HepG2 (cell line): Measurements from ENCODE around the gene GNG13. TPM values are rescaled to one million over a fixed set of nuclear protein-coding genes. Genes with fewer than 3 reads are reported as not detected.
A peak's percentile ranks its signal among the peaks of the same experiment; 100 is the strongest.

Source experiments
- AKAP8 ChIP-seq: sonication (generic); formaldehyde crosslinking; IDR thresholded peaks from 2 replicates; pipeline ENCODE4 v1.5.1; 2020; ENCODE audit warnings: mild to moderate bottlenecking, missing genetic modification reagents
- ATF7-NPFF ChIP-seq: sonication (generic); formaldehyde crosslinking; IDR thresholded peaks from 2 replicates; pipeline ENCODE4 v1.8.1; 2023; ENCODE audit warnings: mild to moderate bottlenecking, low read depth, missing genetic modification reagents, moderate library complexity
- CEBPB ChIP-seq: IDR thresholded peaks from 2 replicates; pipeline ENCODE4 v1.6.1; 2011; ENCODE audit warnings: low read depth, low read length, improper control_type of control experiment, borderline replicate concordance
- MAF1 ChIP-seq: sonication (generic); formaldehyde crosslinking; IDR thresholded peaks from 2 replicates; pipeline ENCODE4 v1.5.0; 2020; ENCODE audit warnings: missing genetic modification reagents, borderline replicate concordance
- MBD4 ChIP-seq: IDR thresholded peaks from 2 replicates; pipeline ENCODE4 v1.6.1; 2012; ENCODE audit warnings: low read length, inconsistent platforms, borderline replicate concordance
- PHF8 ChIP-seq: sonication (generic); formaldehyde crosslinking; IDR thresholded peaks from 2 replicates; pipeline ENCODE4 v1.5.0; 2020; ENCODE audit warnings: missing genetic modification reagents
- PREB ChIP-seq: sonication (generic); formaldehyde crosslinking; IDR thresholded peaks from 2 replicates; pipeline ENCODE4 v1.4.0; 2020; ENCODE audit warnings: missing genetic modification reagents
- PRPF4 ChIP-seq: fragments of 200-400 bp; formaldehyde crosslinking; IDR thresholded peaks from 2 replicates; pipeline ENCODE4 v1.6.1; 2016; ENCODE audit warnings: low read length, low read depth; ENCODE audit not compliant: poor library complexity, severe bottlenecking
- RBM39 ChIP-seq: fragments of 200-400 bp; formaldehyde crosslinking; IDR thresholded peaks from one replicate; pipeline ENCODE4 v1.6.1; 2018; ENCODE audit warnings: antibody characterized with exemption, mild to moderate bottlenecking, low read depth, low read length; ENCODE audit not compliant: poor library complexity, severe bottlenecking
- REPIN1 ChIP-seq: sonication (generic); formaldehyde crosslinking; IDR thresholded peaks from 2 replicates; pipeline ENCODE4 v1.8.0; 2022; ENCODE audit warnings: missing genetic modification reagents, low read depth, mild to moderate bottlenecking, borderline replicate concordance
- SIN3A ChIP-seq: IDR thresholded peaks from 2 replicates; pipeline ENCODE4 v1.6.1; 2011; ENCODE audit warnings: low read depth, mild to moderate bottlenecking, control low read depth, low read length, borderline replicate concordance
- SP5 ChIP-seq: IDR thresholded peaks from 2 replicates; pipeline ENCODE4 v1.6.1; 2016; ENCODE audit warnings: low read depth, borderline replicate concordance
- TCF12 ChIP-seq, 2 experiments: fragments of 450-650 bp in 1 of 2; sonication (generic) in 1 of 2; formaldehyde crosslinking in 1 of 2; IDR thresholded peaks; 2 replicates each; pipeline versions ENCODE4 v1.6.1 to v1.8.0; 2017 to 2022; ENCODE audit warnings: antibody characterized with exemption in 1 of 2, mild to moderate bottlenecking in 1 of 2, missing genetic modification reagents in 1 of 2, moderate library complexity in 1 of 2
- TFE3 ChIP-seq: IDR thresholded peaks from 2 replicates; pipeline ENCODE4 v1.6.1; 2016
- ZNF205 ChIP-seq: IDR thresholded peaks from 2 replicates; pipeline ENCODE4 v1.6.1; 2018; ENCODE audit warnings: missing biosample characterization, missing genetic modification reagents
- ZNF281 ChIP-seq: sonication (generic); formaldehyde crosslinking; IDR thresholded peaks from 2 replicates; pipeline ENCODE4 v1.4.0; 2020; ENCODE audit warnings: missing genetic modification reagents, borderline replicate concordance
- ZNF350 ChIP-seq: sonication (generic); formaldehyde crosslinking; IDR thresholded peaks from 2 replicates; pipeline ENCODE4 v1.4.0; 2020; ENCODE audit warnings: mild to moderate bottlenecking, low read depth, missing genetic modification reagents, borderline replicate concordance
- ZNF564 ChIP-seq: sonication (generic); formaldehyde crosslinking; IDR thresholded peaks from 2 replicates; pipeline ENCODE4 v1.8.1; 2023; ENCODE audit warnings: mild to moderate bottlenecking, missing genetic modification reagents
- ZNF75D ChIP-seq: sonication (generic); formaldehyde crosslinking; IDR thresholded peaks from 2 replicates; pipeline ENCODE4 v1.8.1; 2023; ENCODE audit warnings: missing genetic modification reagents, mild to moderate bottlenecking, borderline replicate concordance
- ZNF761 ChIP-seq: sonication (generic); formaldehyde crosslinking; conservative IDR thresholded peaks from 2 replicates; pipeline ENCODE4 v1.4.0; 2020; ENCODE audit warnings: mild to moderate bottlenecking, missing genetic modification reagents
- ZNF776 ChIP-seq: sonication (generic); formaldehyde crosslinking; IDR thresholded peaks from 2 replicates; pipeline ENCODE4 v1.4.0; 2020; ENCODE audit warnings: mild to moderate bottlenecking, missing genetic modification reagents
- ZNF781 ChIP-seq: sonication (generic); formaldehyde crosslinking; IDR thresholded peaks from 2 replicates; pipeline ENCODE4 v1.5.1; 2020; ENCODE audit warnings: borderline replicate concordance, mild to moderate bottlenecking, missing genetic modification reagents; ENCODE audit errors: not compliant biosample characterization
- ZNF782 ChIP-seq: sonication (generic); formaldehyde crosslinking; IDR thresholded peaks from 2 replicates; pipeline ENCODE4 v1.4.0; 2020; ENCODE audit warnings: missing genetic modification reagents, mild to moderate bottlenecking, borderline replicate concordance
- ZSCAN21 ChIP-seq: sonication (generic); formaldehyde crosslinking; IDR thresholded peaks from 2 replicates; pipeline ENCODE4 v1.8.0; 2022; ENCODE audit warnings: mild to moderate bottlenecking, missing genetic modification reagents, moderate library complexity, borderline replicate concordance
- polyA plus RNA-seq, 8 experiments: library from polyadenylated mRNA; depleted of rRNA in 3 of 8; stranded (reverse) in 7 of 8; unstranded in 1 of 8; fragments of >200 nt; fragmentation: Illumina TruSeq in 4 of 8; extraction: Trizol in 4 of 8; gene quantifications; 2 replicates each; pipeline versions ENCODE4 v1.2.1 to v1.2.3, GENCODE V29; 2011 to 2016; ENCODE audit warnings: low read depth in 4 of 8, missing spikeins in 1 of 8, mixed read lengths in 1 of 8; ENCODE audit not compliant: insufficient read depth in 1 of 8
- total RNA-seq, 5 experiments: library from RNA; depleted of rRNA; stranded (reverse); fragments of >200 nt; fragmentation: Illumina TruSeq; extraction: Trizol; gene quantifications; 2 replicates each; pipeline ENCODE4 v1.2.3, GENCODE V29; 2016; ENCODE audit warnings: low read depth in 1 of 5

GNG13 gene
- total and polyA plus RNA-seq, 2 of the 13 experiments (the other 11 are each of a cell fraction or from before 2014, with no cell fraction given) = not detected

GRCh38 chr16:787978-788398 lies 12.5 kb downstream of the GNG13 start, which contains the start of gene RPUSD1 (continued):
- TF ChIP-seq ZNF281 = no peak
- no peak for TF ChIP-seq ZNF781 (CRISPR knock-in tag)
- TF ChIP-seq PREB (CRISPR knock-in tag) = no peak
- TF ChIP-seq ATF7-NPFF (CRISPR knock-in tag) = 0 out of 2 replicates have a peak, but pooled peaks have one; percentile 4
- TF ChIP-seq ZNF782 (CRISPR knock-in tag) = no peak
- TF ChIP-seq CEBPB = no peak
- 0 out of 2 replicates have a peak, but pooled peaks have one; percentile 9 for TF ChIP-seq ZNF761
- no peak for TF ChIP-seq ZNF350 (CRISPR knock-in tag)
- TF ChIP-seq RBM39 = no peak
- TF ChIP-seq ZNF205 (CRISPR knock-in tag) = no peak
- no peak for TF ChIP-seq ZNF75D
- TF ChIP-seq TFE3 = no peak
- TF ChIP-seq PHF8 (CRISPR knock-in tag) = peak; percentile 10
- TF ChIP-seq ZSCAN21 = no peak
- no peak for TF ChIP-seq ZNF564 (CRISPR knock-in tag)
- TF ChIP-seq PRPF4 = no peak
- 0 out of 2 replicates have a peak, but pooled peaks have one; percentile 11 for TF ChIP-seq REPIN1
- no peak for TF ChIP-seq TCF12 (IDR thresholded peaks at IDR 0.05)
- TF ChIP-seq TCF12 (CRISPR knock-in tag; IDR thresholded peaks at IDR 0.05) = no peak
- TF ChIP-seq MAF1 (CRISPR knock-in tag) = no peak
- TF ChIP-seq SIN3A = peak; percentile 17; the same call in 1 of the 2 replicates
- TF ChIP-seq SP5 (CRISPR knock-in tag) = no peak
- TF ChIP-seq MBD4 = no peak
- TF ChIP-seq AKAP8 = no peak
- peak; percentile 41; the same call in 1 of the 2 replicates for TF ChIP-seq ZNF776
